Spinal cord (tissue), 10 donors: ENCODE data around the gene MLF2. TPM values are rescaled to one million over a fixed set of nuclear protein-coding genes. Genes with fewer than 3 reads are reported as not detected.

Experiments
- DNase-seq, 6 donors: peaks; one replicate each; pipeline versions ENCODE4 v3.0.0 to v3.0.0-alpha.2; 2013 to 2015; ENCODE audit warnings: low spot score in 6 of 6, low read depth in 4 of 6
- H3K27ac ChIP-seq: one replicate; pipeline ENCODE4 v1.5.1; 2013; ENCODE audit warnings: low read depth, low read length, control low read depth
- H3K27me3 ChIP-seq: one replicate; pipeline ENCODE4 v1.6.1; 2013; ENCODE audit warnings: low read length; ENCODE audit not compliant: control insufficient read depth, insufficient read depth
- H3K36me3 ChIP-seq: one replicate; pipeline ENCODE4 v1.6.1; 2013; ENCODE audit warnings: low read length; ENCODE audit not compliant: control insufficient read depth, insufficient read depth
- H3K4me1 ChIP-seq: one replicate; pipeline ENCODE4 v1.6.1; 2013; ENCODE audit warnings: low read length; ENCODE audit not compliant: control insufficient read depth, insufficient read depth
- H3K4me3 ChIP-seq: one replicate; pipeline ENCODE4 v1.5.1; 2013; ENCODE audit warnings: low read depth, low read length, control low read depth
- H3K9me3 ChIP-seq: one replicate; pipeline ENCODE4 v1.6.1; 2013; ENCODE audit warnings: low read length; ENCODE audit not compliant: control insufficient read depth, insufficient read depth
- WGBS: methylation state at CpG from one replicate; pipeline ENCODE4 v1.1.5; 2013; ENCODE audit warnings: missing lambda C conversion rate; ENCODE audit not compliant: insufficient coverage; 5-methylcytosine and 5-hydroxymethylcytosine counted together
- polyA plus RNA-seq, 2 donors: library from polyadenylated mRNA; unstranded; fragments of 120-200 nt; gene quantifications; one replicate each; pipeline ENCODE4 v1.2.1, GENCODE V29; 2013; ENCODE audit not compliant: insufficient read length in 2 of 2
- total RNA-seq, 2 donors: library from RNA; depleted of rRNA in 1 of 2; stranded (reverse); fragments of 120-200 nt in 1 of 2; fragments of >200 nt in 1 of 2; gene quantifications; one replicate each; pipeline versions ENCODE4 v1.2.3 to v1.2.4, GENCODE V29; 2013 to 2014
- donor health status: healthy.

MLF2 gene
- total and polyA plus RNA-seq, 4 donors, result 91.4 to 319 (median 228) TPM

GRCh38 chr12:6766651-6767349, 13.9 kb upstream of the MLF2 start:
- WGBS, result under 1% methylated on average over 88 of the region's 88 CpGs
- H3K4me1 ChIP-seq, result peaks cover 60% of the 10 kb centered on the region
- DNase-seq, result peak in 2 of 6 donors; percentile 86 to 89
- H3K9me3 ChIP-seq, result no peaks in the 10 kb centered on the region
- peak overlapping the region; percentile 83 for H3K27ac ChIP-seq
- peaks cover 30% of the 10 kb centered on the region for H3K36me3 ChIP-seq
- H3K27me3 ChIP-seq, result no peaks in the 10 kb centered on the region
- peak overlapping the region; percentile 90 for H3K4me3 ChIP-seq

DNA sequence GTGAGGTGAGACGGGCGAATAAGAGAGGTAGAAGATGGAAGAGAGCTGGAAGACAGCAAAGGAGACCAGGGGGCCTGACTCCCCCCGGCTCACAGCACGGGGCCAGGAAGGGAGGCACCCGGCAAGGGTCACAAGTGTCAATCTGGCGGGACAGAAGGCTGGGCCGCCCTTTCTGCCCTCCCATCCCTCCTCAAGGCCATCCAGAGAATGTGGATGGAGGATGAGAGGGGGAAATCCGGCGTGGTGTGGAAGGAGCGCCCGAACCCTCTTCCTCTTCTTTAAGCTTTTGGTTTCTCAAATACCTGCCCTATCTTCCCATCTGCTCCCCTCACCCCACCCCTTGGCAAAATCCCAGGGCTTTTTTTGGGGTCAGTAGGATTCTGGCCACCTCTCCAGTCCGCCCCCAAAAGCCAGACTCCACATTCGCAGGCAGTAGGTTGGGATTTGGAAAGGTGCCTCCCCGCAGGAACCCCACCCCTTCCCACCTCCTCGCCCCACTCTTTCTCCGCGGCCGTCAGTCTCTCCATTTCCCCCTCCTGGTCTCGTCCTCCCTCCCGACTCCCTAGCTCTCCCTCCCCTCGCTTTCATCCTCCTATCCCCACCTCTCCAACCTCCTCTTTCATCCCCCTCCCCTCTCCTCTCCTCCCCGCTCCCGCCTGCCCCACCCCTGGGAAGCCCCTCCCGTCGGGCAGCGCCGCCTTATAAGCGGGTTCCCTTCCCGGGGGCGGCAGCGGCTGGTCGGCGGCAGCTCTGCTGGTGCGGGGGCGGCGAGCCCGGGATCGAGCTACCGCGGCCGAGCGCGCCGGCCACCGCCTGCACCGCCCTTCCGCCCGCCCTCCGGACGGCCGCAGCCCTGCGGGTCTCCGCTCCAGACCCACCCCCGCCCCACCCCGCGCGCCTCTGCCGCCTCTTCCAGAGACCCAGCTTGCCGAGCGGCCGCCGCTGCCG, 13.0 kb upstream of the MLF2 start, which contains the start of gene PTMS:
TSS of gene PTMS (plus strand) at position 730 of the 948 bp plus-strand sequence. CDS start 343 bp downstream, outside the sequence.
- H3K4me3 ChIP-seq, result peak within 1 kb of the TSS; percentile 90
- no peaks in the 10 kb centered on the region for H3K27me3 ChIP-seq
- H3K4me1 ChIP-seq, result peaks cover 57% of the 10 kb centered on the region
- 1% methylated on average over 55 of the region's 63 CpGs for WGBS
- DNase-seq, result peak in 5 of 6 donors; percentile 72 to 99 (median 85)
- H3K27ac ChIP-seq, result peak within 1 kb of the TSS; percentile 96
- peaks cover 22% of the 10 kb centered on the region for H3K36me3 ChIP-seq
- H3K9me3 ChIP-seq, result no peaks in the 10 kb centered on the region

- Histone ChIP-seq H3K36me3 (peaks cover 14% of the 10 kb centered on the region), H3K27ac (peak overlapping the region; percentile 96), H3K4me3 (peak overlapping the region; percentile 58), H3K27me3 (no peaks in the 10 kb centered on the region), H3K4me1 (peaks cover 54% of the 10 kb centered on the region), H3K9me3 (no peaks in the 10 kb centered on the region)
- 28% methylated on average over 6 of the region's 7 CpGs for WGBS
- no peak for DNase-seq
Observed at GRCh38 chr12:6765048-6765633, 12.2 kb upstream of the MLF2 start.

- peak; percentile 94 to 100 (median 98) for DNase-seq
Observed at GRCh38 chr12:6764011-6764828, 11.3 kb upstream of the MLF2 start.

GRCh38 chr12:6763380-6763779, 10.4 kb upstream of the MLF2 start:
- peaks cover 39% of the 10 kb centered on the region for H3K4me1 ChIP-seq
- H3K36me3 ChIP-seq, result no peaks in the 10 kb centered on the region
- H3K27me3 ChIP-seq, result no peaks in the 10 kb centered on the region
- DNase-seq, result no peak
- peak overlapping the region; percentile 36 for H3K4me3 ChIP-seq
- no peaks in the 10 kb centered on the region for H3K9me3 ChIP-seq
- no CpG with 5 or more reads among the region's 4 CpGs for WGBS
- peak overlapping the region; percentile 96 for H3K27ac ChIP-seq

More at GRCh38 chr12:6764011-6764828, 11.3 kb upstream of the MLF2 start:
- Histone ChIP-seq H3K4me3 (peak overlapping the region; percentile 36), H3K9me3 (no peaks in the 10 kb centered on the region), H3K27me3 (no peaks in the 10 kb centered on the region), H3K4me1 (peaks cover 47% of the 10 kb centered on the region), H3K36me3 (peaks cover 5% of the 10 kb centered on the region), H3K27ac (peak overlapping the region; percentile 96)
- 0% methylated on average over 10 of the region's 16 CpGs for WGBS

GRCh38 chr12:6759741-6760140, 6.8 kb upstream of the MLF2 start:
- WGBS, result 84% methylated on average over 5 of the region's 5 CpGs
- DNase-seq, result no peak
- Histone ChIP-seq H3K27ac (no peak overlapping the region), H3K36me3 (no peaks in the 10 kb centered on the region), H3K9me3 (no peaks in the 10 kb centered on the region), H3K27me3 (no peaks in the 10 kb centered on the region), H3K4me3 (no peak overlapping the region), H3K4me1 (peaks cover 15% of the 10 kb centered on the region)

DNA sequence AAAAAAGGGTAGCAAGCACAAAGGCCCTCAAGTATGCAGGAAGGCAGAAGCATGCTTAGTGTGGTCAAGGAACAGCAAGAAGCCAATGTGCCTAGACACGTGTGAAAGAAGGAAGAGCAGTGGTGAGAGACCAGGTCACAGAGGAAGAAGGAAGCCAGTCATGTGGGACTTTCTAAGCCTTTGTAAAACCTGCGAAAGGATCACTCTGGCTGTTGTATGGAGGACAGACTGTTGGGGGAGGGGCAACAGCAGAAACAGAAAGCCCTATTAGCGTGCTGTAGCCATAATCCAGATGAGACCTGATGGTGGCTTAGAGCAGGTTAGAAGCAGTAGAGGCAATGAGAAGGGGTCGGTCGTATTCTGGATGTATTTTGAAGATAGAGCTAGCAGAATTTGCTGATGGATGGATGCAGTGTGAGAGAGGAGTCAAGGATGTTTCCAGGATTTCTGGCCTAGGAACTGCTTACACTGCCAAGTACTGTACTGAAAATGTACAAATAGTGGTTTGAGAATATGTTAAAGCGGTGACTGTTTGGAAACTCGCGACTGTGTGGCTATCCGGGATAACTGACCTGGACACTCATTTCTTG, 5.7 kb upstream of the MLF2 start:
- Histone ChIP-seq H3K27me3 (no peaks in the 10 kb centered on the region), H3K36me3 (no peaks in the 10 kb centered on the region), H3K9me3 (no peaks in the 10 kb centered on the region), H3K4me1 (peaks cover 9% of the 10 kb centered on the region), H3K27ac (no peak overlapping the region), H3K4me3 (no peak overlapping the region)
- 69% methylated on average over 9 of the region's 9 CpGs for WGBS
- DNase-seq, result peak in 1 of 6 donors; percentile 51

DNA sequence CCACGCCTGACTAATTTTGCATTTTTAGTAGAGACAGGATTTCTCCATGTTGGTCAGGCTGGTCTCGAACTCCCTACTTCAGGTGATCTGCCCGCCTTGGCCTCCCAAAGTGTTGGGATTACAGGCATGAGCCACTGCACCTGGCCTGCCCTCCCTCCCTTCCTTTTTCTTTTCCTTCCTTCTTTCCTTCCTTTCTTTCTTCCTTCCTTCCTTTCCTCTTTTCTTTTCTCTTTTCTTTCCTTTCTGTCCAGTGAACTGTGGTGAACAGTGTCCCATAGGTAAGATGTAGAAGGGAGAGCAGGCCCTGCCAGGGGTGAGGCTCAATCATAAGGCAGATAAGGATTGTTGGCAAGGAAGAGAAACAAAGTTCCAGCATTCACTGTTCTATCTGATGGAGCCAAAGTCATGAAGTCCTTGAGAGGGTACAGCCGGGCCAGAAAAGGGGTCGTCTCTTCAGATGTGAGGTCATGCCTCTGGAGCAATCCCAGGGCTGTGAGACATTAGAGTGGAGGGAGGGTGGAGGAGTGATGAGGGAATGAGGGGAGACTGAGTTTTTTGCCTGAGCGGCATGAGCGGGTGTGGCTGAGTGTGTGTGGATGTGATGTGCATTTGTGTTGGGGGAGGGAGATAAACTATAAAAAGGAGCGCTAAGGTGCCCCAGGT, 4.2 kb upstream of the MLF2 start:
- H3K36me3 ChIP-seq, result no peaks in the 10 kb centered on the region
- H3K9me3 ChIP-seq, result no peaks in the 10 kb centered on the region
- H3K27ac ChIP-seq, result no peak overlapping the region
- DNase-seq, result no peak
- H3K27me3 ChIP-seq, result no peaks in the 10 kb centered on the region
- peaks cover 12% of the 10 kb centered on the region for H3K4me1 ChIP-seq
- no peak overlapping the region for H3K4me3 ChIP-seq
- WGBS, result 81% methylated on average over 7 of the region's 8 CpGs
